AG04450 (cell line): Measurements from ENCODE around the gene RAB11B. TPM values are rescaled to one million over a fixed set of nuclear protein-coding genes. Genes with fewer than 3 reads are reported as not detected.
A peak's percentile ranks its signal among the peaks of the same experiment; 100 is the strongest.
"Not testable (repeated sequence)": the region's sequence is repeated elsewhere in the genome, so short reads cannot be mapped to it uniquely, and the experiment has no call there.

ENCODE experiments used
- CTCF ChIA-PET: fragments of 300-600, 350-600 bp; formaldehyde crosslinking; extraction: SDS; loops from one replicate; lab custom pipeline; 2022; ENCODE audit warnings: antibody characterized with exemption, inconsistent platforms; lab: Charles Lee
- POLR2A ChIA-PET: fragments of 350-600 bp; formaldehyde crosslinking; extraction: SDS; loops from one replicate; lab custom pipeline; 2021; ENCODE audit warnings: antibody characterized with exemption, inconsistent platforms; lab: Yijun Ruan, JAX
- DNase-seq: peaks from one replicate; pipeline ENCODE4 v3.0.0-alpha.2; 2011; ENCODE audit warnings: low read depth, low spot score
- H3K27ac ChIP-seq: one replicate; pipeline ENCODE4 v1.5.1; 2012; ENCODE audit warnings: low read depth, low read length, control low read depth
- H3K27me3 ChIP-seq: one replicate; pipeline ENCODE4 v1.6.0; 2012; ENCODE audit warnings: low read length; ENCODE audit not compliant: control insufficient read depth, insufficient read depth
- H3K4me3 ChIP-seq: 2 replicates; pipeline ENCODE4 v1.5.1; 2011; ENCODE audit warnings: mild to moderate bottlenecking, low read depth, low read length, control low read depth
- H3K9me3 ChIP-seq: 2 replicates; pipeline ENCODE4 v1.5.1; 2012; ENCODE audit warnings: low read length; ENCODE audit not compliant: control insufficient read depth, insufficient read depth
- polyA plus RNA-seq: library from polyadenylated mRNA; depleted of rRNA; stranded (reverse); fragments of >200 nt; gene quantifications from 2 replicates; pipeline ENCODE4 v1.2.3, GENCODE V29; 2011
- TF ChIP-seq, protein P1 (sequence below): IDR thresholded peaks from 2 replicates; pipeline ENCODE4 v1.5.1; 2011; ENCODE audit warnings: low read depth, low read length, control low read depth, inconsistent platforms

The RAB11B gene
- polyA plus RNA-seq, 1 experiment = 25.3 TPM

DNA sequence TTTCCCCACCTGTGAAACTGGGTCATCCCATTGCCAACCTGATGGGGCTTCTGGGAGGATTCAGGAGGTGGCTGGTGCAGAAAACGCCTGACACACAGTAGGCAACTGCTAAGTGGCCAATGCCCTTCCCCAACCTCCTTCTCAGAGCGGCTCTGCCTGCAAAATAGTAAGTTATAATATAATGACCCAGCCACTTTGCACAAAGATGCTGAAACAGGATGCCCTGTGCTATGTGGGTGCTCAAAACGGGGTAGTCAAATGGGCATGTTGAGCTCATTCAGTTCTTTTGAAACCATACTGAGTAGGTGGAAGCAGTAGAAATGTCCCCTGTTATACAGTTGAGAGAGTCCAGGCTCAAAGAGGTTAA lies 23.5 kb downstream of the RAB11B start:
- DNase-seq = no peak
- H3K27ac ChIP-seq = no peak overlapping the region
- H3K4me3 ChIP-seq = peak overlapping the region; percentile 68
- no peaks in the 10 kb centered on the region for H3K9me3 ChIP-seq
- POLR2A ChIA-PET = interaction anchor here (0.6 to 2.3 kb wide), 12 partner anchors 10 to 171 kb away, joined by 3 to 16 read pairs (median 4); partner anchors contain the start of genes HNRNPM, NDUFA7, RPS28 and ZNF414
- TF ChIP-seq, protein P1, sequence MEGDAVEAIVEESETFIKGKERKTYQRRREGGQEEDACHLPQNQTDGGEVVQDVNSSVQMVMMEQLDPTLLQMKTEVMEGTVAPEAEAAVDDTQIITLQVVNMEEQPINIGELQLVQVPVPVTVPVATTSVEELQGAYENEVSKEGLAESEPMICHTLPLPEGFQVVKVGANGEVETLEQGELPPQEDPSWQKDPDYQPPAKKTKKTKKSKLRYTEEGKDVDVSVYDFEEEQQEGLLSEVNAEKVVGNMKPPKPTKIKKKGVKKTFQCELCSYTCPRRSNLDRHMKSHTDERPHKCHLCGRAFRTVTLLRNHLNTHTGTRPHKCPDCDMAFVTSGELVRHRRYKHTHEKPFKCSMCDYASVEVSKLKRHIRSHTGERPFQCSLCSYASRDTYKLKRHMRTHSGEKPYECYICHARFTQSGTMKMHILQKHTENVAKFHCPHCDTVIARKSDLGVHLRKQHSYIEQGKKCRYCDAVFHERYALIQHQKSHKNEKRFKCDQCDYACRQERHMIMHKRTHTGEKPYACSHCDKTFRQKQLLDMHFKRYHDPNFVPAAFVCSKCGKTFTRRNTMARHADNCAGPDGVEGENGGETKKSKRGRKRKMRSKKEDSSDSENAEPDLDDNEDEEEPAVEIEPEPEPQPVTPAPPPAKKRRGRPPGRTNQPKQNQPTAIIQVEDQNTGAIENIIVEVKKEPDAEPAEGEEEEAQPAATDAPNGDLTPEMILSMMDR = no peak
- CTCF ChIA-PET = interaction anchor here (0.6 to 2.9 kb wide), 30 partner anchors 9 to 228 kb away, joined by 3 to 21 read pairs (median 5); partner anchors contain the start of gene ZNF414
- no peaks in the 10 kb centered on the region for H3K27me3 ChIP-seq

DNA sequence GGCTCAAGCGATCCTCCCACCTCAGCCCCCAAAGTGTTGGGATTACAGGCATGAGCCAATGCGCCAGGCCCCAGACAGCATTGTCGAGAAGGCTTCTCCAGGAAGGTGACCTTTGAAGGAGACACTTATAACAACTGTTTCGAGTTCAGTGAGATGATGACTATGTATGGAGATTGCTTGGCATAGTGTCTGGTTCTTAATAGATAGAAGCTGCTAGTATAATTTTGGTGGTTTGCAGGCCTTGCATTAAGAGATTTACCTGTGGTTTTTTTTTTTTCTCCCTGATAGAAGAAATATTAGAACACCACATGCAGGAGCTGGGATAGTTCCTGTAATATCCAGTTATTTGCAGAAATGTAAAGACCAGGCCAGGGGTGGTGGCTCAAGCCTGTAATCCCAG lies 26.6 kb downstream of the RAB11B start:
- TF ChIP-seq, protein P1 = no peak
- ChIA-PET CTCF (interaction anchor here (0.7 kb wide), 1 partner anchor 60 kb away, joined by 5 read pairs; no protein-coding TSS in a partner anchor), POLR2A (interaction anchor here (0.6 kb wide), 4 partner anchors 67 to 1019 kb away, joined by 3 to 6 read pairs (median 4); no protein-coding TSS in a partner anchor)
- Histone ChIP-seq H3K4me3 (no peak overlapping the region), H3K27me3 (no peaks in the 10 kb centered on the region), H3K9me3 (no peaks in the 10 kb centered on the region; the same call in 1 of the 2 replicates), H3K27ac (no peak overlapping the region)
- no peak for DNase-seq

DNA sequence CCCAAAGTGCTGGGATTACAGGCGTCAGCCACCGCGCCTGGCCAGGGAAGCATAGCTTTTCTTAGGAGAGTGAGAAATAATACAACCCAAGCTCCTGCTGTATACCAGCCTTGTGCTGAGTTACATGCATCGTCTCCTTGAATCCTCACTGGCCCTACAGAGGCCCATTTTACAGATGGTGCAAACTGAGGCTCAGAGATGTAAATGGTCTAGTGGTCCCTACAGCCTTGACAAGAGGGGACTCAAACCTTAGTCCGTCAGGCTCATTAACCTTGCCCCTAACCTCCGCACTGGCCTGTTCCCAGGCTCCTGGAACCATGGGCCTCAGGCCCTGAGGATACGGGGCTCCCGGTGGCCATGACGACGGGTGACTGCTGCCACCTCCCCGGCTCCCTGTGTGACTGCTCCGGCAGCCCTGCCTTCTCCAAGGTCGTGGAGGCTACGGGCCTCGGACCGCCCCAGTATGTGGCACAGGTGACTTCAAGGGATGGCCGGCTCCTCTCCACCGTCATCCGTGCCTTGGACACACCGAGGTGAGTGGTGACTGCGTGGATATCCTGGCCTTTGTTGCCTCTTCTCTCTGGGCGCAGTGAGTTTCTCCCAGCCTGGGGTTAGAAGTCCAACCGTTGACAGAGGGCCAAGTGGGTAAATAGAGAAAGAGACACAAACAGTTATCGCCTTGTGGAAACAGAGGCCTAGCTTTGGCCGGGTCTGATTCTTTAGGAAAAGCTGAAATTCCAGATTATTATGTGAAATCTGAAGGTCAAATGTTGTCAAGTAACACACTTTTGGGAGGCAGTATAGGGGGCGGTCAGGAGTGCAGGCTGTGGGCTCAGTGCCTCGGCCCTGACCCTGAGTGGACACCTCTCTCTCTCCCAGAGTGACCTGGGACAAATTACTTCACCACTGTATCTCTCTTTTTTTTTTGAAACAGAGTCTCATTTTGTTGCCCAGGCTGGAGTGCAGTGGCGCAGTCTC lies 31.6 kb downstream of the RAB11B start:
- ChIA-PET POLR2A (interaction anchor here (0.6 to 0.7 kb wide), 2 partner anchors 9 to 16 kb away, joined by 4 to 12 read pairs; no protein-coding TSS in a partner anchor), CTCF (interaction anchor here (1.0 to 1.4 kb wide), 2 partner anchors 9 to 158 kb away, joined by 4 to 6 read pairs; partner anchors contain the start of gene MARCHF2)

DNA sequence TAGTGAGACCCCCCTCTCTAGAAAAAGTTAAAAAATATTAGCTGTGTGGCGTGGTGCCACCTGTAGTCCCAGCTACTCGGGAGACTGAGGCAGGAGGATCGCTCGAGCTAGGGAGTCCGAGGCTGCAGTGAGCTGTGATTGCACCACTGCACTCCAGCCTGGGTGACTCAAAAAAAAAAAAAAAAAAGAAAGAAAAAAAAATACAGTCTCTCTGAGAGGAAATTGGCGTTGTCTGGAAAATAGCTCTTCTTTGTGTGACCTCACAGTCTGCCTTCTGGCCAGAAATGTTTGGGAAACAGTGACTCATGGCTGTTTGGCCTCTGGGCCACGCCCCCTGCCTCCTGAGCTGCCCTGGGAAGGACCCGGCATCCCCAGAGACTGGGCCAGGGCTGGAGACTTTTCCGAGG lies 33.7 kb downstream of the RAB11B start:
- POLR2A ChIA-PET = interaction anchor here (0.6 to 1.8 kb wide), 16 partner anchors 10 to 1998 kb away, joined by 3 to 16 read pairs (median 6); partner anchors contain the start of genes ANGPTL4, HNRNPM, MARCHF2 and RAB11B
- H3K4me3 ChIP-seq = no peak overlapping the region

More for the DNA sequence above, 31.6 kb downstream of the RAB11B start:
- H3K27me3 ChIP-seq = no peaks in the 10 kb centered on the region
- DNase-seq = no peak
- no peak overlapping the region for H3K4me3 ChIP-seq
- no peak overlapping the region for H3K27ac ChIP-seq
- TF ChIP-seq, protein P1 = no peak
- H3K9me3 ChIP-seq = no peaks in the 10 kb centered on the region; the same call in 1 of the 2 replicates

DNA sequence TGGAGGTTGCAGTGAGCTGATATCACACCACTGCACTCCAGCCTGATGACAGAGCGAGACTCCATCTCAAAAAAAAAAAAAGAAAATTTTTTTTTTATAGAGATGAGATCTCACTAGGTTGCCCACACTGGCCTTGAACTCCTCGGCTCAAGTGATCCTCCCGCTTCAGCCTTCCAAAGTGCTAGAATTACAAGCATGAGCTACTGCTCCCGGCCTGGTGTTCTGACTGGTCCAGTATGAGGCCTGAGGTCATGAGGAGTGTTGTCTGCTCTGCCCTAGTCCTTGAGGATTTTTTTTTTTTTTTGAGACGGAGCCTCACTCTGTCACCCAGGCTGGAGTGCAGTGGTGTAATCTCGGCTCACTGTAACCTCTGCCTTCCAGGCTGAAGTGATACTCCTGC lies 35.2 kb downstream of the RAB11B start:
- not testable (repeated sequence) for H3K4me3 ChIP-seq, DNase-seq, H3K27ac ChIP-seq, H3K9me3 ChIP-seq, H3K27me3 ChIP-seq
- ChIA-PET CTCF (interaction anchor here (0.6 to 2.2 kb wide), 4 partner anchors 11 to 109 kb away, joined by 3 to 11 read pairs (median 7); partner anchors contain the start of gene MARCHF2), POLR2A (interaction anchor here (0.6 kb wide), 1 partner anchor 70 kb away, joined by 4 read pairs; no protein-coding TSS in a partner anchor)

More for the DNA sequence above, 33.7 kb downstream of the RAB11B start:
- no peaks in the 10 kb centered on the region for H3K27me3 ChIP-seq
- TF ChIP-seq, protein P1 = no peak
- no peaks in the 10 kb centered on the region; the same call in 1 of the 2 replicates for H3K9me3 ChIP-seq
- DNase-seq = peak; percentile 85
- CTCF ChIA-PET = interaction anchor here (0.5 to 2.2 kb wide), 6 partner anchors 11 to 624 kb away, joined by 4 to 13 read pairs (median 7); partner anchors contain the start of gene MARCHF2
- H3K27ac ChIP-seq = no peak overlapping the region
